Trophoblast cell (in vitro differentiated cells and primary cell): ENCODE data around the gene SIAH1.

Experiments used
- DNase-seq, 2 donors: peaks; one replicate each; pipeline ENCODE4 v3.0.0-alpha.2; 2016
- H2AFZ ChIP-seq: 2 replicates; pipeline ENCODE4 v1.6.1; 2013; ENCODE audit warnings: low read length, moderate library complexity, mild to moderate bottlenecking; ENCODE audit not compliant: insufficient read depth, poor library complexity
- H2AK5ac ChIP-seq: 2 replicates; pipeline ENCODE4 v1.6.1; 2013; ENCODE audit warnings: mild to moderate bottlenecking, low read length
- H2BK120ac ChIP-seq: 2 replicates; pipeline ENCODE4 v1.6.1; 2013; ENCODE audit warnings: low read length, mild to moderate bottlenecking, moderate library complexity; ENCODE audit not compliant: insufficient read depth, poor library complexity
- H2BK12ac ChIP-seq: 2 replicates; pipeline ENCODE4 v1.6.1; 2013; ENCODE audit warnings: mild to moderate bottlenecking, low read length, moderate library complexity
- H2BK5ac ChIP-seq: 2 replicates; pipeline ENCODE4 v1.6.1; 2013; ENCODE audit warnings: low read length, low read depth, moderate library complexity, mild to moderate bottlenecking; ENCODE audit not compliant: poor library complexity
- H3K14ac ChIP-seq: 2 replicates; pipeline ENCODE4 v1.6.1; 2013; ENCODE audit warnings: mild to moderate bottlenecking, low read length
- H3K18ac ChIP-seq: 2 replicates; pipeline ENCODE4 v1.6.1; 2013; ENCODE audit warnings: mild to moderate bottlenecking, low read length
- H3K23ac ChIP-seq: 2 replicates; pipeline ENCODE4 v1.6.1; 2013; ENCODE audit warnings: low read length
- H3K27ac ChIP-seq: 2 replicates; pipeline ENCODE4 v1.5.1; 2013; ENCODE audit warnings: low read depth, mild to moderate bottlenecking, inconsistent platforms, low read length, moderate library complexity
- H3K27me3 ChIP-seq: 2 replicates; pipeline ENCODE4 v1.6.1; 2013; ENCODE audit warnings: inconsistent platforms, mild to moderate bottlenecking, low read length, moderate library complexity; ENCODE audit not compliant: insufficient read depth
- H3K36me3 ChIP-seq, 2 experiments: 1 replicate in 1 of 2; 2 replicates in 1 of 2; pipeline ENCODE4 v1.6.1; 2013; ENCODE audit warnings: low read length in 2 of 2, mild to moderate bottlenecking in 2 of 2, moderate library complexity in 1 of 2; ENCODE audit not compliant: insufficient read depth in 2 of 2, control insufficient read depth in 1 of 2
- H3K4ac ChIP-seq: 2 replicates; pipeline ENCODE4 v1.6.1; 2013; ENCODE audit warnings: low read depth, mild to moderate bottlenecking, low read length, moderate library complexity
- H3K4me1 ChIP-seq, 2 experiments: 1 replicate in 1 of 2; 2 replicates in 1 of 2; pipeline ENCODE4 v1.6.1; 2013; ENCODE audit warnings: low read length in 2 of 2, mild to moderate bottlenecking in 2 of 2, moderate library complexity in 1 of 2; ENCODE audit not compliant: insufficient read depth in 2 of 2, control insufficient read depth in 1 of 2
- H3K4me2 ChIP-seq: 2 replicates; pipeline ENCODE4 v1.6.1; 2013; ENCODE audit warnings: inconsistent platforms, mild to moderate bottlenecking, low read length, moderate library complexity
- H3K4me3 ChIP-seq: 2 replicates; pipeline ENCODE4 v1.5.1; 2013; ENCODE audit warnings: mild to moderate bottlenecking, low read depth, low read length, inconsistent platforms
- H3K79me1 ChIP-seq: one replicate; pipeline ENCODE4 v1.6.1; 2013; ENCODE audit warnings: low read length
- H3K79me2 ChIP-seq: 2 replicates; pipeline ENCODE4 v1.6.1; 2013; ENCODE audit warnings: low read length, mild to moderate bottlenecking; ENCODE audit not compliant: control insufficient read depth, insufficient read depth, poor library complexity
- H3K9ac ChIP-seq: 2 replicates; pipeline ENCODE4 v1.6.1; 2013; ENCODE audit warnings: mild to moderate bottlenecking, low read length
- H3K9me3 ChIP-seq: 2 replicates; pipeline ENCODE4 v1.6.1; 2013; ENCODE audit warnings: low read depth, mild to moderate bottlenecking, control low read depth, inconsistent platforms, low read length; ENCODE audit not compliant: insufficient read depth
- H4K12ac ChIP-seq: 2 replicates; pipeline ENCODE4 v1.6.1; 2013; ENCODE audit warnings: low read depth, mild to moderate bottlenecking, low read length, moderate library complexity
- H4K8ac ChIP-seq: 2 replicates; pipeline ENCODE4 v1.6.1; 2013; ENCODE audit warnings: low read depth, mild to moderate bottlenecking, low read length, moderate library complexity
- H4K91ac ChIP-seq: one replicate; pipeline ENCODE4 v1.6.1; 2013; ENCODE audit warnings: low read depth, mild to moderate bottlenecking, low read length, moderate library complexity
- WGBS: extraction: QIAGEN DNeasy Blood & Tissue Kit; methylation state at CpG from one replicate; pipeline ENCODE4 v1.1.7; 2013; ENCODE audit warnings: missing lambda C conversion rate; ENCODE audit not compliant: insufficient read length, insufficient coverage; ENCODE audit errors: extremely low coverage; 5-methylcytosine and 5-hydroxymethylcytosine counted together

SIAH1 gene

DNA sequence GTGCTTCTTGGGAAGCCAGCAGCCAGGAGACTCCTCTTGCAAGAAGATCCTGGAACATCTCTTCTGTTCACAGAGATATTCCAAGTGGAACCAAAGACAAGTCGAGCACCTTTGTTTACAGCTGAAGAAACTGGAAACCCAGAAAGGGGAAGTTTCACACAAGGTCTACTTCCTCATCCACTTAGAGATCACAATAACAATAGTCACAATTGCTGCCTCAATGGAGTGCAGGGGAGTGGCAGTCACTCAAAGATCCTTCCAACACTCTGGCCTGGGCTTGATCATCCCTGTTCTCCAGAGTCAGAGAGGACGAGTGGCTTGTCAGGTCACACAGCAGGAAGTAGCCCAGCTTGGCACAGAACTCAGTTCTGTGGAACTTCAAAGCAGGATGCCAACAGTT is 46.9 kb upstream of the SIAH1 start:
- Histone ChIP-seq H2BK12ac (no peak overlapping the region), H3K79me2 (no peaks in the 10 kb centered on the region)
- WGBS = no CpG with 5 or more reads among the region's 2 CpGs

DNA sequence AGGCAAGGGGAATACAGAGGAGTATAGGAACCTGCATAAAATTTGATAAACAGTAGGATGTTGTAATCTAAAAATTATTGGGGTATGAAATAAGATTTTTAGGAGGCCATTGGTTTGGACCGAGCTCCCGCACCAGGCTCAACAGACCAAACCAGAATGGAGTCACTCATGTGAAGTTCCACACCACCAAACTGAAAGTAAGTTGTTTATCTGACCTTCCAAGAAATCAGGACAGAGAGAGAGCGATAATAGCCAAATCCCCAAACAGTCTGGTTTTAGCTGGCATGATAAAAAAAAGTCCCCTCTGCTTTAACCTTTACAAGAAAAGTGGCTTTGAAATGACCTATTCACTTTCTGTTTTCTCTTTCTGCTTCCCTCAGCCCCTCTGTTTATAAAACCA is 45.7 kb upstream of the SIAH1 start:
- no CpG with 5 or more reads among the region's 3 CpGs for WGBS
- H3K4me3 ChIP-seq = no peak overlapping the region
- H4K91ac ChIP-seq = no peak overlapping the region
- peaks cover 4% of the 10 kb centered on the region for H3K79me1 ChIP-seq
- no peak overlapping the region for H4K12ac ChIP-seq
- H3K4me2 ChIP-seq = no peak overlapping the region
- no peak overlapping the region for H2AK5ac ChIP-seq
- H3K36me3 ChIP-seq = no peaks in the 10 kb centered on the region
- H4K8ac ChIP-seq = no peak overlapping the region
- H3K4ac ChIP-seq = no peak overlapping the region
- H2BK12ac ChIP-seq = no peak overlapping the region
- no peak overlapping the region for H2BK120ac ChIP-seq
- no peaks in the 10 kb centered on the region for H3K27me3 ChIP-seq
- no peaks in the 10 kb centered on the region for H3K9me3 ChIP-seq
- H3K27ac ChIP-seq = no peak overlapping the region
- no peaks in the 10 kb centered on the region for H3K79me2 ChIP-seq
- H2BK5ac ChIP-seq = no peak overlapping the region
- no peak overlapping the region for H3K23ac ChIP-seq
- no peak overlapping the region for H2AFZ ChIP-seq
- DNase-seq = no peak
- no peak overlapping the region for H3K9ac ChIP-seq
- H3K18ac ChIP-seq = no peak overlapping the region
- H3K14ac ChIP-seq = no peak overlapping the region
- H3K4me1 ChIP-seq = no peaks in the 10 kb centered on the region

More for the DNA sequence above, 46.9 kb upstream of the SIAH1 start:
- Histone ChIP-seq H3K9ac (no peak overlapping the region), H3K27me3 (no peaks in the 10 kb centered on the region), H3K23ac (no peak overlapping the region), H3K4me2 (no peak overlapping the region), H3K14ac (no peak overlapping the region), H2BK120ac (no peak overlapping the region), H2AFZ (no peak overlapping the region), H2BK5ac (no peak overlapping the region), H3K4me1 (no peaks in the 10 kb centered on the region), H2AK5ac (no peak overlapping the region), H3K9me3 (no peaks in the 10 kb centered on the region), H3K79me1 (peaks cover 4% of the 10 kb centered on the region), H3K27ac (no peak overlapping the region), H3K4me3 (no peak overlapping the region), H4K12ac (no peak overlapping the region), H4K91ac (no peak overlapping the region), H3K4ac (no peak overlapping the region), H3K36me3 (no peaks in the 10 kb centered on the region), H3K18ac (no peak overlapping the region), H4K8ac (no peak overlapping the region)
- DNase-seq = peak in 1 of 2 donors; percentile 9

DNA sequence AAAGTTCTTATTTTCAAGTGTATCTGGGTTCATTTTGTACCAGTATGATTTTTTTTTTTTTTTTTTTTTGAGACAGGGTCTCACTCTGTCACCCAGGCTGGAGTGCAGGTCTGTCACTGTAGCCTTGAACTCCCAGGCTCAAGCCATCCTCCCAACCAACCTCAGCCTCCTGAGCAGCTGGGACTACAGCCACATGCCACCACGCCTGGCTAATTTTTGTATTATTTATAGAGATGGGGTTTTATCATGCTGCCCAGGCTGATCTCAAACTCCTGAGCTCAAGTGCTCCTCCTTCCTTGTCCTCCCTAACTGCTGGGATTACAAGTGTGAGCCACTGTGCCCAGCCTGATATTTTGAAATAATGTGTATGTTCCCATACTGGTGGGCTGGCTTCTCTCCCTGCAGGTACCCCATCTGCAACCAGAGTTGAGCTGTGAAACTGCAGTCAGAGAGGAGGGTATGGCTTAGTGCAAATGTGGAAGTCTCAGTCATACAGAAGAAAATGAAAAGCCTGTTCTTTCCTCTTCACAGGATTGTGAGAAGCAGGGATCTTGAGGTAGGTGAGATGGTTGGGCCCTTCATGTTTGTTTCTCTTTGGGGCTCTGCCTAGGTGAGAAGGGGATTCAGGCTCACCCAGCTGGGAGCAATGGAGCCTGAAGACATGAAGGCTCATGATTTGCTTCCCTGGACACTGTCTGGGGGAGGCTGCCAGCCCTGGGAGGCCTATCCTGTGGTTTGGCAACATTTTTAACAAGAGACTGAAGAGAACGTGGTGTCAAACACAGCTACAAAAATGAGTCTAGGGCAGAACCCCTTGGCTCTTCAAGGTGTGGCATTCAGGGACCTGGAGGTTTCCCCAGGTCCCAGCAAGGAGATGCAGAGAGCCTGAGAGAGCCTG is 41.3 kb upstream of the SIAH1 start:
- Histone ChIP-seq H3K4me2 (no peak overlapping the region), H3K36me3 (no peaks in the 10 kb centered on the region), H3K9ac (no peak overlapping the region), H4K12ac (no peak overlapping the region), H3K79me1 (no peaks in the 10 kb centered on the region), H3K9me3 (no peaks in the 10 kb centered on the region), H3K27me3 (no peaks in the 10 kb centered on the region), H3K18ac (no peak overlapping the region), H2BK12ac (no peak overlapping the region), H3K14ac (no peak overlapping the region), H2BK5ac (no peak overlapping the region), H3K4ac (no peak overlapping the region), H3K79me2 (no peaks in the 10 kb centered on the region), H2AFZ (no peak overlapping the region), H2AK5ac (no peak overlapping the region), H3K4me3 (no peak overlapping the region), H2BK120ac (no peak overlapping the region), H4K91ac (no peak overlapping the region), H3K27ac (no peak overlapping the region), H3K23ac (no peak overlapping the region), H4K8ac (no peak overlapping the region), H3K4me1 (no peaks in the 10 kb centered on the region)
- WGBS = no CpG with 5 or more reads among the region's 2 CpGs
- no peak for DNase-seq

DNA sequence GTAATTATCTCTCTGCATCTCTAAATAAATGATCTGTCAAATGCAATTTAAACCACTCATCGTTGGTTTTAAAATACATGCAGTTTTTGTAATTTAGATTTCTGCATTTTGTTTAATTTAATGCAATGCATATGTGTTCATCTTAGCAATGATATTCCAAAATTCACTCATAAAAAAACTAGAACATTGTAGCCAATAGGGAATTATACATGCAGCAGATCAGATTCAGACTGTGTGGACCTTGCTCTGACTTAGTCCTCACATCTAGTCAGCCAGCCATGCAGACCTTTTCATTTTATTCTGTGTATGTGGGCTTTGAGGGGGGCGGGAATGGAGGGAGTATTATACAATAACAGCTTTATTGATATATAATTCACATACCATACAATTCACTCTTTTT is 37.3 kb upstream of the SIAH1 start:
- no CpG with 5 or more reads among the region's 2 CpGs for WGBS
- Histone ChIP-seq H3K79me2 (no peaks in the 10 kb centered on the region), H3K27ac (no peak overlapping the region)

More for the DNA sequence above, 37.3 kb upstream of the SIAH1 start:
- H3K9ac ChIP-seq = no peak overlapping the region
- no peak overlapping the region for H3K4me2 ChIP-seq
- no peaks in the 10 kb centered on the region for H3K36me3 ChIP-seq
- no peak overlapping the region for H4K8ac ChIP-seq
- H2AFZ ChIP-seq = no peak overlapping the region
- no peak overlapping the region for H4K91ac ChIP-seq
- H3K23ac ChIP-seq = no peak overlapping the region
- H3K79me1 ChIP-seq = no peaks in the 10 kb centered on the region
- H3K4me1 ChIP-seq = no peaks in the 10 kb centered on the region
- no peak for DNase-seq
- H4K12ac ChIP-seq = no peak overlapping the region
- H3K9me3 ChIP-seq = no peaks in the 10 kb centered on the region
- H2BK120ac ChIP-seq = no peak overlapping the region
- no peak overlapping the region for H3K18ac ChIP-seq
- no peak overlapping the region for H3K4me3 ChIP-seq
- H3K27me3 ChIP-seq = no peaks in the 10 kb centered on the region
- no peak overlapping the region for H2AK5ac ChIP-seq
- no peak overlapping the region for H3K4ac ChIP-seq
- H2BK12ac ChIP-seq = no peak overlapping the region
- no peak overlapping the region for H2BK5ac ChIP-seq
- H3K14ac ChIP-seq = no peak overlapping the region
